BE2C (cell line): ENCODE data around the gene PALD1.

ENCODE experiments used
- DNase-seq: peaks from one replicate; pipeline ENCODE4 v3.0.0-alpha.2; 2020
- H3K27me3 ChIP-seq: fragments of 250-450 bp; sonication (Bioruptor Pico); 2 replicates; pipeline ENCODE4 v1.5.1; 2020; ENCODE audit warnings: mild to moderate bottlenecking
- H3K36me3 ChIP-seq: fragments of 250-450 bp; sonication (Bioruptor Pico); 2 replicates; pipeline ENCODE4 v1.5.1; 2020; ENCODE audit warnings: mild to moderate bottlenecking
- H3K4me1 ChIP-seq: fragments of 250-450 bp; sonication (Bioruptor Pico); 2 replicates; pipeline ENCODE4 v1.5.1; 2020
- H3K4me3 ChIP-seq: 2 replicates; pipeline ENCODE4 v1.5.1; 2011; ENCODE audit warnings: low read depth, low read length
- H3K9me3 ChIP-seq: fragments of 250-450 bp; sonication (Bioruptor Pico); 2 replicates; pipeline ENCODE4 v1.5.1; 2020
- TF ChIP-seq, protein P1 (sequence below): IDR thresholded peaks from 2 replicates; pipeline ENCODE4 v1.5.1; 2012; ENCODE audit warnings: mild to moderate bottlenecking, low read depth, low read length

Gene PALD1

GRCh38 chr10:70457759-70458305, 20.7 kb upstream of the PALD1 start:
- Histone ChIP-seq H3K27me3 (no peaks in the 10 kb centered on the region), H3K36me3 (no peaks in the 10 kb centered on the region), H3K4me1 (no peaks in the 10 kb centered on the region), H3K9me3 (no peaks in the 10 kb centered on the region), H3K4me3 (peak overlapping the region; percentile 51)
- TF ChIP-seq, protein P1, sequence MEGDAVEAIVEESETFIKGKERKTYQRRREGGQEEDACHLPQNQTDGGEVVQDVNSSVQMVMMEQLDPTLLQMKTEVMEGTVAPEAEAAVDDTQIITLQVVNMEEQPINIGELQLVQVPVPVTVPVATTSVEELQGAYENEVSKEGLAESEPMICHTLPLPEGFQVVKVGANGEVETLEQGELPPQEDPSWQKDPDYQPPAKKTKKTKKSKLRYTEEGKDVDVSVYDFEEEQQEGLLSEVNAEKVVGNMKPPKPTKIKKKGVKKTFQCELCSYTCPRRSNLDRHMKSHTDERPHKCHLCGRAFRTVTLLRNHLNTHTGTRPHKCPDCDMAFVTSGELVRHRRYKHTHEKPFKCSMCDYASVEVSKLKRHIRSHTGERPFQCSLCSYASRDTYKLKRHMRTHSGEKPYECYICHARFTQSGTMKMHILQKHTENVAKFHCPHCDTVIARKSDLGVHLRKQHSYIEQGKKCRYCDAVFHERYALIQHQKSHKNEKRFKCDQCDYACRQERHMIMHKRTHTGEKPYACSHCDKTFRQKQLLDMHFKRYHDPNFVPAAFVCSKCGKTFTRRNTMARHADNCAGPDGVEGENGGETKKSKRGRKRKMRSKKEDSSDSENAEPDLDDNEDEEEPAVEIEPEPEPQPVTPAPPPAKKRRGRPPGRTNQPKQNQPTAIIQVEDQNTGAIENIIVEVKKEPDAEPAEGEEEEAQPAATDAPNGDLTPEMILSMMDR, result no peak
- no peak for DNase-seq

- no peaks in the 10 kb centered on the region for H3K36me3 ChIP-seq
- peak overlapping the region; percentile 51 for H3K4me3 ChIP-seq
- no peaks in the 10 kb centered on the region for H3K27me3 ChIP-seq
- no peaks in the 10 kb centered on the region for H3K9me3 ChIP-seq
- no peaks in the 10 kb centered on the region for H3K4me1 ChIP-seq
- TF ChIP-seq, protein P1, result no peak
- DNase-seq, result peak; percentile 83
These were observed 20.1 kb upstream of the PALD1 start for GRCh38 chr10:70458329-70459060.

GRCh38 chr10:70459061-70459773, 19.4 kb upstream of the PALD1 start:
- Histone ChIP-seq H3K4me3 (no peak overlapping the region), H3K4me1 (no peaks in the 10 kb centered on the region), H3K9me3 (no peaks in the 10 kb centered on the region), H3K36me3 (no peaks in the 10 kb centered on the region), H3K27me3 (no peaks in the 10 kb centered on the region)
- TF ChIP-seq, protein P1, result no peak
- no peak for DNase-seq

DNA sequence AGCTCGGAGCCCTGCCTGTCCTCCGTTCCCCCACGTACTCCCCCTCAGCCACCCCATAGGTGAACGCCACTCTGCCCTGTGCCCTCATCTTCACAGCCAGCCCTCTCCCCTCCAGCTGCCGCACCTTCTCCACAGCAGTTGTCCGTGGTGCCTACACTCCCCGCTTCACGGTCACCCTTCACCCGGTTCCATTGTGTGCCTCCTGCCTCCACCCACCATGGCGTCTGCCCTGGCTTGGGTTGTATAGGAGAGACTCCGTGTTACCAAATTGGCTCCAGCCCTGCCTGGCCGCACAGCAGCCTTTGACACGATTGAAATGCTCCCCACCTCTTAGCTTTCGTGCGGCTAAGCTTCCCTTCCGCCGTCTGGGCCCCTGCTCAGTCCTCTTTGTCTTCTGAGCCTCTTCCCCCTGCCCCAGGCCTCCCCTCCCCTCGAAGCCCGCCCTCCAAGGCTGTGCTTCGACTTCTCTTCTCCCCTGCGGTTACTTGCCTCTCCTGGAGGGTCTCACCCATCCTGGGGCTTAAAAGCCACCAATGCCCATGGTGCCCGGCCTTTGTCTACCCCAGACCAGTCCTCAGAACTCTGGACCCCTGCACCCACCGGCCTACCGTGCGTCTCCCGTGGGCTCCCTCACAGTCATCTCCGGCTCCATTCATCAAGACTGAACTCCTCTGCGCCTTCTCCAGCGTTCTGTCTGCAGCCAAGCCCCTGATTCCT, 18.6 kb upstream of the PALD1 start:
- no peaks in the 10 kb centered on the region for H3K27me3 ChIP-seq
- H3K4me3 ChIP-seq, result no peak overlapping the region
- H3K36me3 ChIP-seq, result no peaks in the 10 kb centered on the region
- TF ChIP-seq, protein P1, result no peak
- H3K4me1 ChIP-seq, result no peaks in the 10 kb centered on the region
- no peaks in the 10 kb centered on the region for H3K9me3 ChIP-seq
- no peak for DNase-seq

- peak; percentile 58 for DNase-seq
- TF ChIP-seq, protein P1, result peak; percentile 85
- no peaks in the 10 kb centered on the region for H3K4me1 ChIP-seq
- H3K9me3 ChIP-seq, result no peaks in the 10 kb centered on the region
- no peak overlapping the region for H3K4me3 ChIP-seq
- no peaks in the 10 kb centered on the region for H3K27me3 ChIP-seq
- H3K36me3 ChIP-seq, result no peaks in the 10 kb centered on the region
These were observed 16.9 kb upstream of the PALD1 start for GRCh38 chr10:70461397-70462348.
